Measurements from ENCODE around the gene ATF1. TPM values are rescaled to one million over a fixed set of nuclear protein-coding genes. Genes with fewer than 3 reads are reported as not detected.

The ATF1 gene
- total RNA-seq, 1 experiment from 2014 or later: 47.0 TPM

DNA sequence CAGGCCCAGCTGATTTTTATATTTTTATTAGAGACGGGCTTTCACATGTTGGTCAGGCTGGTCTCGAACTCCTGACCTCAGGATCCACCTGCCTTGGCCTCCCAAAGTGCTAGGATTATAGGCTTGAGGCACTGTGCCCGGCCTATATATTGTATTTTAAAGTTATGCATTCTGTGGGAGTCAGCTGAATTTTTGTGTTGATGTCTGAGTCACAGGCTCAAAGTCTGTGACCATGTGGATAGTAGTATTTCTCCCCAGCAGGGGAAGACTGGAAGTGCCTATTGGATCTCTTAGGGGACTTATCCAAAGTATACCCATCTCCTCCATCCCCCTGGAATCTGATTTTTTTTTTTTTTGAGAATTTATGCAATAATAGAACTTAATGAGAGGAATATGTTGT, 43.8 kb upstream of the ATF1 start:
- Histone ChIP-seq H3K36me3 (ENCODE audit: control insufficient read depth, insufficient read depth, low read length) (peaks cover 10% of the 10 kb centered on the region), H3K9me3 (no peaks in the 10 kb centered on the region), H3K4me1 (no peaks in the 10 kb centered on the region), H3K27me3 (replicated peaks; ENCODE audit: control insufficient read depth, insufficient read depth, low read length) (no peaks in the 10 kb centered on the region), H3K4me3 (ENCODE audit: low read depth, low read length) (no peak overlapping the region)
- no peak overlapping the region for H3K27ac Mint-ChIP-seq (ENCODE audit: unreplicated experiment)
- no TSS peak for BruUV-seq (replicated peaks)
- H3K4me3 Mint-ChIP-seq (ENCODE audit: unreplicated experiment): no peak overlapping the region
- no peak for DNase-seq
- H3K4me1 Mint-ChIP-seq (ENCODE audit: low read depth, unreplicated experiment): no peaks in the 10 kb centered on the region
- ChIA-PET CTCF (interaction anchor here (0.6 kb wide), 1 partner anchor 21 kb away, joined by 3 read pairs; no protein-coding TSS in a partner anchor), POLR2A (no interaction called here)
- TF ChIP-seq CTCF (IDR thresholded peaks at IDR 0.05; ENCODE audit: insufficient read depth in 1 of 2, low read depth in 1 of 2, low read length in 1 of 2, severe bottlenecking in 1 of 2, unreplicated experiment in 1 of 2): no peak
- H3K9me3 Mint-ChIP-seq (ENCODE audit: unreplicated experiment): no peaks in the 10 kb centered on the region
- H3K27me3 Mint-ChIP-seq (ENCODE audit: insufficient read depth, unreplicated experiment): no peaks in the 10 kb centered on the region
- intact Hi-C loops (cut with micrococcal nuclease; ENCODE audit: unreplicated experiment): no loop called here
- peaks cover 87% of the 10 kb centered on the region for H3K36me3 Mint-ChIP-seq (ENCODE audit: insufficient read depth, unreplicated experiment)

GRCh38 chr12:50720501-50720900, 43.4 kb upstream of the ATF1 start:
- CTCF ChIA-PET: interaction anchor here (0.6 kb wide), 1 partner anchor 20 kb away, joined by 3 read pairs; no protein-coding TSS in a partner anchor
- H3K36me3 Mint-ChIP-seq (ENCODE audit: insufficient read depth, unreplicated experiment): peaks cover 86% of the 10 kb centered on the region

GRCh38 chr12:50723865-50724264, 40.0 kb upstream of the ATF1 start:
- Histone ChIP-seq H3K4me3 (ENCODE audit: low read depth, low read length) (no peak overlapping the region), H3K4me1 (no peaks in the 10 kb centered on the region), H3K27me3 (replicated peaks; ENCODE audit: control insufficient read depth, insufficient read depth, low read length) (no peaks in the 10 kb centered on the region), H3K36me3 (ENCODE audit: control insufficient read depth, insufficient read depth, low read length) (peaks cover 5% of the 10 kb centered on the region), H3K9me3 (no peaks in the 10 kb centered on the region)
- Mint-ChIP-seq H3K4me3 (ENCODE audit: unreplicated experiment) (no peak overlapping the region), H3K36me3 (ENCODE audit: insufficient read depth, unreplicated experiment) (peaks cover 67% of the 10 kb centered on the region), H3K27me3 (ENCODE audit: insufficient read depth, unreplicated experiment) (no peaks in the 10 kb centered on the region), H3K4me1 (ENCODE audit: low read depth, unreplicated experiment) (no peaks in the 10 kb centered on the region), H3K27ac (ENCODE audit: unreplicated experiment) (no peak overlapping the region), H3K9me3 (ENCODE audit: unreplicated experiment) (no peaks in the 10 kb centered on the region)
- DNase-seq: no peak
- CTCF ChIA-PET: no interaction called here
- POLR2A ChIA-PET: no interaction called here
- intact Hi-C loops (cut with micrococcal nuclease; ENCODE audit: unreplicated experiment): no loop called here
- no peak for TF ChIP-seq CTCF (IDR thresholded peaks at IDR 0.05; ENCODE audit: insufficient read depth in 1 of 2, low read depth in 1 of 2, low read length in 1 of 2, severe bottlenecking in 1 of 2, unreplicated experiment in 1 of 2)
- no TSS peak for BruUV-seq (replicated peaks)

More at GRCh38 chr12:50720501-50720900, 43.4 kb upstream of the ATF1 start:
- no peak overlapping the region for H3K4me3 ChIP-seq (ENCODE audit: low read depth, low read length)
- Mint-ChIP-seq H3K27ac (ENCODE audit: unreplicated experiment) (no peak overlapping the region), H3K4me3 (ENCODE audit: unreplicated experiment) (no peak overlapping the region), H3K9me3 (ENCODE audit: unreplicated experiment) (no peaks in the 10 kb centered on the region), H3K4me1 (ENCODE audit: low read depth, unreplicated experiment) (no peaks in the 10 kb centered on the region), H3K27me3 (ENCODE audit: insufficient read depth, unreplicated experiment) (no peaks in the 10 kb centered on the region)
- H3K9me3 ChIP-seq: no peaks in the 10 kb centered on the region
- no peaks in the 10 kb centered on the region for H3K27me3 ChIP-seq (replicated peaks; ENCODE audit: control insufficient read depth, insufficient read depth, low read length)
- no peak for TF ChIP-seq CTCF (IDR thresholded peaks at IDR 0.05; ENCODE audit: insufficient read depth in 1 of 2, low read depth in 1 of 2, low read length in 1 of 2, severe bottlenecking in 1 of 2, unreplicated experiment in 1 of 2)
- intact Hi-C loops (cut with micrococcal nuclease; ENCODE audit: unreplicated experiment): no loop called here
- POLR2A ChIA-PET: no interaction called here
- DNase-seq: no peak
- H3K36me3 ChIP-seq (ENCODE audit: control insufficient read depth, insufficient read depth, low read length): peaks cover 8% of the 10 kb centered on the region
- H3K4me1 ChIP-seq: no peaks in the 10 kb centered on the region
- no TSS peak for BruUV-seq (replicated peaks)

All from Caco-2 (cell line).